Amygdala (tissue), 56 donors: ENCODE results near the gene HYCC1.
"Not testable (repeated sequence)": the region's sequence is repeated elsewhere in the genome, so short reads cannot be mapped to it uniquely, and the experiment has no call there.

Experiments
- DNase-seq, 56 donors: peaks; one replicate each; lab custom pipeline; 2025; lab: John Stamatoyannopoulos, UW

The HYCC1 gene

GRCh38 chr7:23013715-23014649 is at the start of gene HYCC1:
Gene HYCC1 (minus strand): TSS chr7:23014130. CDS start chr7:22991111, 23,019 bp downstream.
- DNase-seq, result peak; percentile 82 to 100 (median 99)

- DNase-seq, result peak in 7 of 56 donors; percentile 2 to 19 (median 7)
These were observed 48.5 kb upstream of the HYCC1 start for GRCh38 chr7:23062452-23062851.

GRCh38 chr7:23061327-23061726 is 47.4 kb upstream of the HYCC1 start:
- DNase-seq, result no peak

- DNase-seq, result peak in 6 of 56 donors; percentile 4 to 37 (median 14)
These were observed 44.6 kb upstream of the HYCC1 start for GRCh38 chr7:23058408-23059096.

- DNase-seq, result peak in 26 of 56 donors; percentile 3 to 79 (median 18)
These were observed 41.8 kb upstream of the HYCC1 start for GRCh38 chr7:23055582-23056178.

- not testable (repeated sequence) for DNase-seq
These were observed 37.2 kb upstream of the HYCC1 start for GRCh38 chr7:23051124-23051485.

GRCh38 chr7:23046336-23046735 is 32.4 kb upstream of the HYCC1 start:
- DNase-seq, result not testable (repeated sequence)

GRCh38 chr7:23045086-23045485 is 31.2 kb upstream of the HYCC1 start:
- not testable (repeated sequence) for DNase-seq

GRCh38 chr7:23044581-23044980 is 30.7 kb upstream of the HYCC1 start:
- DNase-seq, result no peak

- no peak for DNase-seq
These were observed 29.5 kb upstream of the HYCC1 start for GRCh38 chr7:23043441-23043840.

- not testable (repeated sequence) for DNase-seq
These were observed 25.7 kb upstream of the HYCC1 start for GRCh38 chr7:23039674-23040073.

- not testable (repeated sequence) for DNase-seq
These were observed 21.8 kb upstream of the HYCC1 start for GRCh38 chr7:23035542-23036371.

GRCh38 chr7:23027261-23027660 is 13.3 kb upstream of the HYCC1 start:
- DNase-seq, result no peak

GRCh38 chr7:23026164-23026563 is 12.2 kb upstream of the HYCC1 start:
- DNase-seq, result no peak

GRCh38 chr7:23024454-23024853 is 10.5 kb upstream of the HYCC1 start:
- DNase-seq, result no peak

GRCh38 chr7:23022851-23023250 is 8.9 kb upstream of the HYCC1 start:
- no peak for DNase-seq

GRCh38 chr7:23022258-23022769 is 8.4 kb upstream of the HYCC1 start:
- DNase-seq, result no peak

GRCh38 chr7:23021596-23021995 is 7.7 kb upstream of the HYCC1 start:
- DNase-seq, result no peak

- no peak for DNase-seq
These were observed 6.9 kb upstream of the HYCC1 start for GRCh38 chr7:23020742-23021401.
